CD14-positive monocyte (primary cell): Measurements from ENCODE around the gene DGCR8. TPM values are rescaled to one million over a fixed set of nuclear protein-coding genes. Genes with fewer than 3 reads are reported as not detected.

Source experiments
- DNase-seq, 3 donors: peaks; one replicate each; pipeline ENCODE4 v3.0.0-alpha.2; 2011 to 2022
- H2AFZ ChIP-seq: 2 replicates; pipeline ENCODE4 v1.6.0; 2012; ENCODE audit warnings: mild to moderate bottlenecking, low read depth, low read length, inconsistent platforms; ENCODE audit not compliant: insufficient read depth, poor library complexity, severe bottlenecking
- H3K27ac ChIP-seq, 2 donors: 1 replicate in 1 of 2; 2 replicates in 1 of 2; pipeline ENCODE4 v1.5.1; 2012 to 2013; ENCODE audit warnings: low read length in 2 of 2, control low read depth in 1 of 2, inconsistent platforms in 1 of 2, low read depth in 1 of 2, mild to moderate bottlenecking in 1 of 2
- H3K27me3 ChIP-seq, 2 donors: one replicate each; pipeline versions ENCODE4 v1.6.0 to v1.6.1; 2011 to 2013; ENCODE audit warnings: low read length in 2 of 2; ENCODE audit not compliant: control insufficient read depth in 2 of 2, insufficient read depth in 2 of 2
- H3K36me3 ChIP-seq, 2 donors: replicated peaks in 1 of 2; 1 replicate in 1 of 2; 2 replicates in 1 of 2; pipeline versions ENCODE4 v1.5.1 to v1.6.1; 2012 to 2013; ENCODE audit warnings: low read length in 2 of 2, control low read depth in 1 of 2, inconsistent platforms in 1 of 2, mild to moderate bottlenecking in 1 of 2; ENCODE audit not compliant: insufficient read depth in 2 of 2, control insufficient read depth in 1 of 2
- H3K4me1 ChIP-seq, 2 donors: 1 replicate in 1 of 2; 2 replicates in 1 of 2; pipeline versions ENCODE4 v1.5.1 to v1.6.1; 2012 to 2013; ENCODE audit warnings: low read length in 2 of 2, control low read depth in 1 of 2, inconsistent platforms in 1 of 2, mild to moderate bottlenecking in 1 of 2, moderate library complexity in 1 of 2; ENCODE audit not compliant: insufficient read depth in 2 of 2, control insufficient read depth in 1 of 2
- H3K4me2 ChIP-seq: replicated peaks from 2 replicates; pipeline ENCODE3; 2012; ENCODE audit warnings: low read length, moderate library complexity, mild to moderate bottlenecking; ENCODE audit not compliant: poor library complexity, severe bottlenecking; ENCODE audit errors: extremely low read depth
- H3K4me3 ChIP-seq, 3 experiments: fragments of 200-600 bp in 1 of 3; sonication (generic) in 1 of 3; replicated peaks in 1 of 3; 1 replicate in 2 of 3; 2 replicates in 1 of 3; pipeline ENCODE4 v1.5.1; 2011 to 2013; ENCODE audit warnings: low read length in 3 of 3, mild to moderate bottlenecking in 3 of 3, control low read depth in 2 of 3, low read depth in 2 of 3, inconsistent platforms in 1 of 3, moderate library complexity in 1 of 3
- H3K79me2 ChIP-seq: 2 replicates; pipeline ENCODE4 v1.6.0; 2012; ENCODE audit warnings: mild to moderate bottlenecking, control low read depth, inconsistent platforms, low read length, moderate library complexity; ENCODE audit not compliant: insufficient read depth
- H3K9ac ChIP-seq: 2 replicates; pipeline ENCODE4 v1.6.0; 2017; ENCODE audit warnings: low read length, mild to moderate bottlenecking; ENCODE audit not compliant: insufficient read depth, poor library complexity, severe bottlenecking
- H3K9me3 ChIP-seq, 2 donors: replicated peaks in 1 of 2; 1 replicate in 1 of 2; 2 replicates in 1 of 2; pipeline versions ENCODE4 v1.5.1 to v1.6.1; 2012 to 2013; ENCODE audit warnings: low read length in 2 of 2, control low read depth in 1 of 2; ENCODE audit not compliant: control insufficient read depth in 1 of 2, insufficient read depth in 1 of 2
- H4K20me1 ChIP-seq: 2 replicates; pipeline ENCODE4 v1.6.0; 2012; ENCODE audit warnings: mild to moderate bottlenecking, low read length, control low read depth, moderate library complexity; ENCODE audit not compliant: insufficient read depth
- H3K27ac Mint-ChIP-seq, 7 donors: one replicate each; pipeline ENCODE4 v1.8.0; 2020; ENCODE audit warnings: mild to moderate bottlenecking in 7 of 7, mixed read lengths in 7 of 7, moderate library complexity in 6 of 7, inconsistent platforms in 2 of 7
- H3K27me3 Mint-ChIP-seq, 3 donors: one replicate each; pipeline ENCODE4 v1.8.0; 2021 to 2022; ENCODE audit warnings: low read depth in 3 of 3, mild to moderate bottlenecking in 3 of 3, mixed read lengths in 3 of 3, moderate library complexity in 3 of 3, inconsistent platforms in 1 of 3
- H3K36me3 Mint-ChIP-seq, 2 donors: one replicate each; pipeline ENCODE4 v1.8.0; 2020; ENCODE audit warnings: mixed read lengths in 2 of 2, inconsistent platforms in 1 of 2, mild to moderate bottlenecking in 1 of 2
- H3K4me1 Mint-ChIP-seq: one replicate; pipeline ENCODE4 v1.8.0; 2020; ENCODE audit warnings: mild to moderate bottlenecking, mixed read lengths
- H3K4me3 Mint-ChIP-seq, 2 donors: one replicate each; pipeline ENCODE4 v1.8.0; 2020; ENCODE audit warnings: mild to moderate bottlenecking in 2 of 2, mixed read lengths in 2 of 2, moderate library complexity in 1 of 2
- H3K9me3 Mint-ChIP-seq, 7 donors: one replicate each; pipeline ENCODE4 v1.8.0; 2020 to 2022; ENCODE audit warnings: mixed read lengths in 7 of 7, mild to moderate bottlenecking in 6 of 7, moderate library complexity in 6 of 7, inconsistent platforms in 2 of 7
- CTCF ChIP-seq: fragments of 200-600 bp; IDR thresholded peaks from one replicate; pipeline ENCODE4 v1.8.0; 2022; ENCODE audit warnings: antibody characterized with exemption, mild to moderate bottlenecking
- WGBS: methylation state at CpG from one replicate; pipeline ENCODE4 v1.1.5; 2013; ENCODE audit warnings: missing lambda C conversion rate; ENCODE audit not compliant: insufficient coverage; 5-methylcytosine and 5-hydroxymethylcytosine counted together
- intact Hi-C, 2 donors: fragments of 100-400 bp; cut with micrococcal nuclease; formaldehyde crosslinking; loops; one replicate each; pipeline versions ENCODE4 v1.15.0 to v1.15.1; 2023
- polyA plus RNA-seq, 3 donors: library from polyadenylated mRNA; depleted of rRNA in 1 of 3; unstranded in 2 of 3; stranded (reverse) in 1 of 3; fragments of 300-500 nt in 2 of 3; fragments of >200 nt in 1 of 3; fragmentation: Illumina TruSeq in 2 of 3; gene quantifications; 1 replicate in 2 of 3; 2 replicates in 1 of 3; pipeline ENCODE4 v1.2.3, GENCODE V29; 2012 to 2021
- small RNA-seq: library from RNA; depleted of rRNA; stranded (forward); fragments of <200 nt; gene quantifications from one replicate; pipeline ENCODE3, GENCODE V24; 2012; ENCODE audit warnings: low read depth; ENCODE audit not compliant: insufficient read length

DGCR8 gene
- polyA plus RNA-seq, 3 donors = 1.2 to 18.7 (median 1.4) TPM

GRCh38 chr22:20160041-20160440 lies 80.0 kb downstream of the DGCR8 start:
- Mint-ChIP-seq H3K27me3 (peaks cover 2 to 29% (median 12%) of the 10 kb centered on the region in 3 donors), H3K36me3 (no peaks in the 10 kb centered on the region), H3K27ac (no peak overlapping the region), H3K4me3 (no peak overlapping the region), H3K4me1 (peaks cover 10% of the 10 kb centered on the region), H3K9me3 (peaks cover 0 to 5% (median 2%) of the 10 kb centered on the region in 7 donors)
- H4K20me1 ChIP-seq = no peaks in the 10 kb centered on the region
- H3K27me3 ChIP-seq = no peaks in the 10 kb centered on the region
- no peak overlapping the region for H3K4me3 ChIP-seq
- H3K27ac ChIP-seq = no peak overlapping the region
- 68% methylated on average over 7 of the region's 10 CpGs for WGBS
- H3K79me2 ChIP-seq = no peaks in the 10 kb centered on the region
- TF ChIP-seq CTCF = no peak
- no peaks in the 10 kb centered on the region for H3K9me3 ChIP-seq
- H3K4me2 ChIP-seq = no peak overlapping the region
- no peak overlapping the region for H2AFZ ChIP-seq
- H3K4me1 ChIP-seq = peaks cover 5 to 9% of the 10 kb centered on the region in 2 donors
- no peaks in the 10 kb centered on the region for H3K36me3 ChIP-seq
- no peak for DNase-seq
- intact Hi-C loops = no loop called here
- H3K9ac ChIP-seq = no peak overlapping the region

Small RNAs within 50 kb of the gene (small RNA-seq; reads per million reads assigned to genes)
- gene MIR185 (16.5 reads per million, percentile 85 among the genes with 10 or more reads in this experiment), gene MIR6816 (not detected), gene RF00017 (not detected), gene RF00599 (not detected)

Other genes starting within 250 kb of the DGCR8 start
- 1 to 10 TPM; 3.4 to 6.0 (median 4.8) TPM for gene GNB1L, start 225.4 kb upstream of the DGCR8 start, polyA plus RNA-seq
- gene RTL10, start 225.4 kb upstream of the DGCR8 start, polyA plus RNA-seq = 1 to 10 TPM; 1.4 to 6.5 (median 1.5) TPM
- gene COMT, start 138.5 kb upstream of the DGCR8 start, polyA plus RNA-seq = 100 to 1,000 TPM; 314 to 400 (median 329) TPM
- gene TXNRD2, start 138.4 kb upstream of the DGCR8 start, polyA plus RNA-seq = 10 to 100 TPM; 24.9 to 54.9 (median 30.8) TPM
- 1 to 10 TPM in 1 of 3 donors, under 1 TPM in 2; 0.31 to 2.6 (median 0.44) TPM for gene ARVCF, start 63.4 kb upstream of the DGCR8 start, polyA plus RNA-seq
- 10 to 100 TPM; 56.4 to 94.9 (median 58.2) TPM for gene TANGO2, start 59.1 kb upstream of the DGCR8 start, polyA plus RNA-seq
- gene RANBP1, start 35.9 kb downstream of the DGCR8 start, polyA plus RNA-seq = 10 to 100 TPM; 45.0 to 52.3 (median 47.4) TPM
- gene TRMT2A, start 37.0 kb downstream of the DGCR8 start, polyA plus RNA-seq = 100 to 1,000 TPM in 1 of 3 donors, 10 to 100 TPM in 2; 20.1 to 121 (median 23.5) TPM
- gene ZDHHC8, start 51.6 kb downstream of the DGCR8 start, polyA plus RNA-seq = 10 to 100 TPM in 1 of 3 donors, 1 to 10 TPM in 1, under 1 TPM in 1; 0.73 to 76.3 (median 1.1) TPM
- gene CCDC188, start 70.8 kb downstream of the DGCR8 start, polyA plus RNA-seq = under 1 TPM in 1 of 3 donors, not detected in 2; 0.15 TPM
- gene RTN4R, start 188.1 kb downstream of the DGCR8 start, polyA plus RNA-seq = not detected
- gene DGCR6L, start 239.8 kb downstream of the DGCR8 start, polyA plus RNA-seq = 10 to 100 TPM; 33.0 to 62.8 (median 56.3) TPM